Measurements from ENCODE around the gene NT5M.

Gene NT5M

GRCh38 chr17:17325228-17325627 is 22.1 kb downstream of the NT5M start:
- FAIRE-seq: no peak
- DNase-seq (ENCODE audit: insufficient read length): no peak
- TF ChIP-seq POLR2A (IDR thresholded peaks at IDR 0.05; ENCODE audit: low read depth, low read length) (no peak), TAF1 (IDR thresholded peaks at IDR 0.05; ENCODE audit: borderline replicate concordance, low read depth, low read length) (no peak), POLR2AphosphoS5 (IDR thresholded peaks at IDR 0.05; ENCODE audit: low read depth, low read length) (no peak)

GRCh38 chr17:17325816-17326215 is 22.6 kb downstream of the NT5M start:
- FAIRE-seq: no peak
- no peak for TF ChIP-seq POLR2AphosphoS5 (IDR thresholded peaks at IDR 0.05; ENCODE audit: low read depth, low read length)
- no peak for TF ChIP-seq POLR2A (IDR thresholded peaks at IDR 0.05; ENCODE audit: low read depth, low read length)
- no peak for TF ChIP-seq TAF1 (IDR thresholded peaks at IDR 0.05; ENCODE audit: borderline replicate concordance, low read depth, low read length)
- no peak for DNase-seq (ENCODE audit: insufficient read length)

- DNase-seq (ENCODE audit: insufficient read length) (no peak), FAIRE-seq (no peak)
- TF ChIP-seq POLR2A (IDR thresholded peaks at IDR 0.05; ENCODE audit: low read depth, low read length) (no peak), TAF1 (IDR thresholded peaks at IDR 0.05; ENCODE audit: borderline replicate concordance, low read depth, low read length) (no peak), POLR2AphosphoS5 (IDR thresholded peaks at IDR 0.05; ENCODE audit: low read depth, low read length) (no peak)
Measured at GRCh38 chr17:17326275-17326875, 23.2 kb downstream of the NT5M start.

GRCh38 chr17:17328251-17328650 is 25.1 kb downstream of the NT5M start:
- TF ChIP-seq TAF1 (IDR thresholded peaks at IDR 0.05; ENCODE audit: borderline replicate concordance, low read depth, low read length): no peak
- TF ChIP-seq POLR2AphosphoS5 (IDR thresholded peaks at IDR 0.05; ENCODE audit: low read depth, low read length): no peak
- no peak for TF ChIP-seq POLR2A (IDR thresholded peaks at IDR 0.05; ENCODE audit: low read depth, low read length)
- DNase-seq (ENCODE audit: insufficient read length) (no peak), FAIRE-seq (no peak)

- TF ChIP-seq POLR2A (IDR thresholded peaks at IDR 0.05; ENCODE audit: low read depth, low read length) (no peak), POLR2AphosphoS5 (IDR thresholded peaks at IDR 0.05; ENCODE audit: low read depth, low read length) (no peak), TAF1 (IDR thresholded peaks at IDR 0.05; ENCODE audit: borderline replicate concordance, low read depth, low read length) (no peak)
- DNase-seq (ENCODE audit: insufficient read length) (no peak), FAIRE-seq (no peak)
Measured at GRCh38 chr17:17341452-17341851, 38.3 kb downstream of the NT5M start.

GRCh38 chr17:17342242-17342945 is 39.2 kb downstream of the NT5M start:
- DNase-seq (ENCODE audit: insufficient read length) (no peak), FAIRE-seq (no peak)
- TF ChIP-seq TAF1 (IDR thresholded peaks at IDR 0.05; ENCODE audit: borderline replicate concordance, low read depth, low read length): no peak
- TF ChIP-seq POLR2A (IDR thresholded peaks at IDR 0.05; ENCODE audit: low read depth, low read length): no peak
- TF ChIP-seq POLR2AphosphoS5 (IDR thresholded peaks at IDR 0.05; ENCODE audit: low read depth, low read length): no peak

- no peak for TF ChIP-seq POLR2A (IDR thresholded peaks at IDR 0.05; ENCODE audit: low read depth, low read length)
- no peak for TF ChIP-seq TAF1 (IDR thresholded peaks at IDR 0.05; ENCODE audit: borderline replicate concordance, low read depth, low read length)
- no peak for TF ChIP-seq POLR2AphosphoS5 (IDR thresholded peaks at IDR 0.05; ENCODE audit: low read depth, low read length)
- DNase-seq (ENCODE audit: insufficient read length) (peak; percentile 4), FAIRE-seq (no peak)
Measured at GRCh38 chr17:17343160-17343735, 40.1 kb downstream of the NT5M start.

- peak; percentile 14 for DNase-seq (ENCODE audit: insufficient read length)
- no peak for FAIRE-seq
- TF ChIP-seq TAF1 (IDR thresholded peaks at IDR 0.05; ENCODE audit: borderline replicate concordance, low read depth, low read length) (no peak), POLR2AphosphoS5 (IDR thresholded peaks at IDR 0.05; ENCODE audit: low read depth, low read length) (no peak), POLR2A (IDR thresholded peaks at IDR 0.05; ENCODE audit: low read depth, low read length) (no peak)
Measured at GRCh38 chr17:17343896-17344506, 40.8 kb downstream of the NT5M start.

- TF ChIP-seq TAF1 (IDR thresholded peaks at IDR 0.05; ENCODE audit: borderline replicate concordance, low read depth, low read length) (no peak), POLR2A (IDR thresholded peaks at IDR 0.05; ENCODE audit: low read depth, low read length) (no peak), POLR2AphosphoS5 (IDR thresholded peaks at IDR 0.05; ENCODE audit: low read depth, low read length) (no peak)
- FAIRE-seq (no peak), DNase-seq (ENCODE audit: insufficient read length) (peak; percentile 18)
Measured at GRCh38 chr17:17344507-17345293, 41.5 kb downstream of the NT5M start.

- TF ChIP-seq POLR2A (IDR thresholded peaks at IDR 0.05; ENCODE audit: low read depth, low read length) (no peak), TAF1 (IDR thresholded peaks at IDR 0.05; ENCODE audit: borderline replicate concordance, low read depth, low read length) (no peak), POLR2AphosphoS5 (IDR thresholded peaks at IDR 0.05; ENCODE audit: low read depth, low read length) (no peak)
- DNase-seq (ENCODE audit: insufficient read length) (no peak), FAIRE-seq (no peak)
Measured at GRCh38 chr17:17345294-17345597, 42.1 kb downstream of the NT5M start.
